Mucosa of rectum (tissue), 2 donors: ENCODE data around the gene CCDC32.
A peak's percentile ranks its signal among the peaks of the same experiment; 100 is the strongest.

Source experiments
- H3K27ac ChIP-seq, 2 donors: one replicate each; pipeline ENCODE4 v1.7.0; 2013; ENCODE audit warnings: inconsistent platforms in 2 of 2, low read depth in 2 of 2, low read length in 2 of 2
- H3K27me3 ChIP-seq, 2 donors: one replicate each; pipeline ENCODE4 v1.7.0; 2013; ENCODE audit warnings: low read length in 2 of 2; ENCODE audit not compliant: control insufficient read depth in 2 of 2, insufficient read depth in 2 of 2
- H3K36me3 ChIP-seq, 2 donors: one replicate each; pipeline ENCODE4 v1.7.0; 2013; ENCODE audit warnings: low read length in 2 of 2; ENCODE audit not compliant: control insufficient read depth in 2 of 2, insufficient read depth in 2 of 2
- H3K4me1 ChIP-seq, 2 donors: one replicate each; pipeline ENCODE4 v1.7.0; 2013; ENCODE audit warnings: low read length in 2 of 2, mild to moderate bottlenecking in 1 of 2; ENCODE audit not compliant: control insufficient read depth in 2 of 2, insufficient read depth in 2 of 2
- H3K4me3 ChIP-seq, 2 donors: one replicate each; pipeline ENCODE4 v1.7.0; 2013; ENCODE audit warnings: low read length in 2 of 2
- H3K9ac ChIP-seq, 2 donors: one replicate each; pipeline ENCODE4 v1.7.0; 2013; ENCODE audit warnings: low read length in 2 of 2, low read depth in 1 of 2, mild to moderate bottlenecking in 1 of 2
- H3K9me3 ChIP-seq, 2 donors: one replicate each; pipeline ENCODE4 v1.7.0; 2013; ENCODE audit warnings: low read length in 2 of 2; ENCODE audit not compliant: control insufficient read depth in 2 of 2
- donor health status: healthy.
- donor health status: Normal muscosa, but diverticular disease.

CCDC32 gene

DNA sequence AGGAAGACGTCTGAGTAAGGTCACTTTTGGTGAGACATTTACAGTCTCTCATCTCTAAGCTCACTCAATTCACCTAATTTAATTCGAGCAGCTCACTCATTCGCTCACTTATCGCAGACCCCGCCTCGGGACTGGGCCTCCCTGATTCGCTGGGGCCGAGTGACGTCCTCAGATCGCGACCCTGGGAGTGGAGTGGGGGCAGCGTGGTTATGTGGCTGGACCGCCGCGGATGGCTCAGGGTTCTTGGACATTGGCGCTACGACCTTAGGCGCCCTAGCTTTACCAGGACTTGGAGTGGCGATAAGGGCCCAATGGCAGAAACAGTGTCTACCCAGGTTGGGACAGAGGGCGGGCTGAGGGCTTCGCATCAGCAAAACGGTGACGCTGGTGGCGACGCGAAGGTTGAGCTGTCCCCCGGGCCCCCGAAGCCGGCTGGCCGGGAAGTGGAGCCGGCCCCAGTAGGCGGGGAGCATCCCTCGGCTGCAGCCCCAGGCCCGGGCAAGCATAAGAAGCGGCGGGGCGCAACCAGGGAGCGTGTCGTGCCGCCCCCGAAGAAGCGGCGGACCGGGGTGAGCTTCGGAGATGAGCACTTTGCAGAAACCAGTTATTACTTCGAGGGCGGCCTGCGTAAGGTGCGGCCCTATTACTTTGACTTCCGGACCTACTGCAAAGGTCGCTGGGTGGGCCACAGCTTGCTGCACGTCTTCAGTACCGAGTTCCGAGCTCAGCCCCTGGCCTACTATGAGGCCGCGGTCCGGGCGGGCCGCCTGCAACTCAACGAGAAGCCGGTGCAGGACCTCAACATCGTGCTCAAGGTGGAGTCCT lies 4.5 kb upstream of the CCDC32 start, which contains the start of gene RPUSD2:
RPUSD2 (plus strand) TSS at position 171 of the 825 bp plus-strand sequence; CDS start at position 210, 39 bp downstream.
- peak within 1 kb of the TSS; percentile 63 to 79 for H3K9ac ChIP-seq
- H3K4me3 ChIP-seq: peak within 1 kb of the TSS; percentile 95 to 98
- H3K27ac ChIP-seq: peak within 1 kb of the TSS; percentile 77 to 86
- peaks cover 10 to 14% of the 10 kb centered on the region in 2 donors for H3K4me1 ChIP-seq
- H3K27me3 ChIP-seq: no peaks in the 10 kb centered on the region
- H3K9me3 ChIP-seq: no peaks in the 10 kb centered on the region
- H3K36me3 ChIP-seq: peaks cover 14 to 15% of the 10 kb centered on the region in 2 donors

DNA sequence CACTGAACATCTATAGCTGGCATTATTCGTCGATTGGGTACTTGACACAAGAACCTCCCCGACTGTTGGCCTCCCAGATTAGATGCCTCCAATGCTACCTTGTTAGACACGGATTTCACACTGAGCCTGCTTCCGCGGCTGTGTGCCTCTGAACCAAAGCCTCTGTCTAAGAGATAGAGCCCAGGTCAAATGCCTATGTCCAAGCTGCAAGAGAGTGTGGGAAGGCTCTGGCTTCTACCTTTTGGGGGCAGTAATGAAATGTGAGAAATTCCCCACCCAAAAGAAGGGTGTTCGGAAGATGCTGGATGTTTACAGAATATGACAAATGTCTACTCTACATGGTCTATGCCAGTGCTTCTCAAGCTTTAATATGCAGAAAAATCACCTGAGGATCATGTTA lies 2.3 kb upstream of the CCDC32 start:
- Histone ChIP-seq H3K4me3 (no peak overlapping the region), H3K27me3 (no peaks in the 10 kb centered on the region), H3K9me3 (no peaks in the 10 kb centered on the region), H3K27ac (no peak overlapping the region), H3K36me3 (peaks cover 7 to 11% of the 10 kb centered on the region in 2 donors), H3K9ac (no peak overlapping the region), H3K4me1 (peaks cover 14 to 18% of the 10 kb centered on the region in 2 donors)

DNA sequence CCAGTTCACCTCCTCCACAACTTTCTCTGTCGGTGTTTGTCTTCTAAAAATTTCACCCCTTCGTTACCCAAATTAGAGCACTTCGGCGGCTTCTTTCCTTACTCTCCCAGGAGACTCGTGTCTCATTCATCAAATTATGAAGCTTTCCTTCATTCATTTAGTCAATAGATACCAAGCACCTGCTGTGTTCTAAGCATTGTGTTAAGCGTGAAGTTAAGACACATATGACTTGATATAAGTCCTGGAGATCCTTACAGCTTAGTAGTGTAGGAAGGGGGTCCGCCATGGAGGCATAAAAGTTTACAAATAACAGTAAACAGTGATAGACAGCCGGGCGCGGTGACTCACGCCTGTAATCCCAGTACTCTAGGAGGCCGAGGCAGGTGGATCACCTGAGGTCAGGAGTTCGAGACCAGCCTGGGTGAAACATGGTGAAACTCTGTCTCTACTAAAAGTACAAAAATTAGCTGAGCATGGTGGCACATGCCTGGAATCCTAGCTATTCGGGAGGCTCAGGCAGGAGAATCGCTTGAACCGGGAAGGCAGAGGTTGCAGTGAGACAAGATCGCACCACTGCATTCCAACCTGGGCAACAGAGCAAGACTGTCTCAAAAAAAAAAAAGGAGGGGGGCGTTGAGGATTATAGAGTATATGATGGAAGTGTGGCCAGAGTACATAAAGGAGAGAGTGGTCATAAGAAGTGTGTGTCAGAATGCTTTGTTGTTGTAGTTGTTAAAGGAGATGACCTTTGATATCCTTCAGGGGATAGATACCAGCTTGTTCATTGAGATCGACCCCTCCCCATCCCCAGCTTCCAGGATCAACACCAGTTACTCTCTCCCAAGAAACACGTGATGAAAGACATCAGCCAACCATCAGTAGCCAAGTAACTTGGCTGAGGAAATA lies 744 bp upstream of the CCDC32 start:
- Histone ChIP-seq H3K27me3 (no peaks in the 10 kb centered on the region), H3K9ac (peak overlapping the region; percentile 97 to 98), H3K4me3 (peak overlapping the region; percentile 98), H3K4me1 (peaks cover 12 to 18% of the 10 kb centered on the region in 2 donors), H3K36me3 (peaks cover 8 to 10% of the 10 kb centered on the region in 2 donors), H3K9me3 (no peaks in the 10 kb centered on the region), H3K27ac (peak overlapping the region; percentile 76 to 96)

DNA sequence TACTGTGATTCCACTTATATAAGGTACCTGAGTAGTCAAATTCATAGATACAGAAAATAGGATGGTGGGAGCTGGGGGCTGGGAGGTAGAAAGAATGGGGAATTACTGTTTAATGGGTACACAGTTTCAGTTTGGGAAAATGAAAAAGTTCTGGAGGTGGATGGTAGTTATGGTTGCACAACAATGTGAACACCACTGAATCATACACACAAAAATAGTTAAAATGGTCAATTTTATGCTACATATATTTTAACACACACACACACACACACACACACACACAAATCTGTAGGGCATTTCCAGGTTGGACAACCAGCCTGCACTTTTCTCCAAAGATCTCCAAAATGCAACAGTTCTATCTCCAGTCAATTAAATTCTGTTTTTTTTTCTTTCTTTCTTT lies 1.4 kb downstream of the CCDC32 start:
- H3K36me3 ChIP-seq: peaks cover 8 to 10% of the 10 kb centered on the region in 2 donors
- no peak overlapping the region for H3K9ac ChIP-seq
- H3K4me1 ChIP-seq: peaks cover 5 to 10% of the 10 kb centered on the region in 2 donors
- H3K9me3 ChIP-seq: no peaks in the 10 kb centered on the region
- H3K4me3 ChIP-seq: no peak overlapping the region
- no peak overlapping the region for H3K27ac ChIP-seq
- H3K27me3 ChIP-seq: no peaks in the 10 kb centered on the region

DNA sequence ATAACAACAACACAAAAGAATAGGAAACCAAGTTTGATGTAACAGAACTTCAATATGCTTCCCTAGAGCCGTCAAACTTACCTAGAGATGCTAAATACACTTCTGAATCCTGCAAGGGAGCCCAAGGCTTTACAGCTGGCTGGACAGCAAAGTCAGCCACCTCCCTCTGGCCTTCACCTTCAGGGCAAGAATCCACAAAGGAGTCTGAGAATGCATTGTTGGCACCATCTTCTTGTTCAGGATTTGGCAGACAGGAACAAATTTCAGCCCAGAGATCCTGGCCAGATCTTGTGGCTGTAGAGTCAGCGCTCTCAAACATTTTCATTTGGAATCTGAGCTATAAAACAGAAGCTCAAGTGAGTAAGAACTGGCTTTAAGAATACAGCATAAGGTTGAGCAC lies 2.2 kb downstream of the CCDC32 start:
- Histone ChIP-seq H3K27me3 (no peaks in the 10 kb centered on the region), H3K4me1 (peaks cover 5 to 10% of the 10 kb centered on the region in 2 donors), H3K9me3 (no peaks in the 10 kb centered on the region), H3K4me3 (no peak overlapping the region), H3K9ac (no peak overlapping the region), H3K27ac (no peak overlapping the region), H3K36me3 (peaks cover 9 to 10% of the 10 kb centered on the region in 2 donors)

DNA sequence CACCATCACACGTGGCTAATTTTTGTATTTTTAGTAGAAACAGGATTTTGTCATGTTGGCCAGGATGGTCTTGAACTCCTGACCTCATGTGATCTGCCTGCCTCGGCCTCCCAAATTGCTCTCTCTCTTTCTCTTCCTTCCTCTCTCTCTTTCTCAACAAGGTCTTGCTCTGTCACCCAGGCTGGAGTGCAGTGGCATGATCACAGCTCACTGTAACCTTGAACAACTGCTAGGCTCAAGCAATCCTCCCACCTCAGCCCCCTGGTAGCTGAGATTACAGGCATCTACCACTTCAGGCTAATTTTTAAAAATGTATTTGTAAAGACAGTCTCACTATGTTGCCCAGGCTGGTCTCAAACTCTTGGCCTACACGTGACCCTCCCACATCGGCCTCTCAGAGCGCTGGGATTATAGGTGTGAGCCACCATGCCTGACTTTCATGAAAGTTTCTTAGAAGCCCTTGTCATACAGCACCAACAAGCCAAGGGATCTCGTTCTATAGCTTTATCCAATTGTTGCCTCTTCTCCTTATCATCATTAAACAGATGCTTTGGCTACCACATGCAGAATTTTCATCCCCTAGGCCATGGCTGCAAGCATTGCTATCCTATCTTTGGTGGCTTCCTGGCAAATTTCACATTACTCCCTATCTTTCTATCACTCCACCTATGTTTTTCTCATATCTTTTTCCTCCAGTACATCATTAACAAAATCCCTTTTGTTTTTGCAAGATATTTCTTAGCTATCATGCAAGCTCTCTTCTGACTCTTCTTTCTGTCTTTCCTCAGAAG lies 5.7 kb downstream of the CCDC32 start:
- H3K36me3 ChIP-seq: peaks cover 22 to 24% of the 10 kb centered on the region in 2 donors
- peaks cover 0 to 7% of the 10 kb centered on the region in 2 donors for H3K4me1 ChIP-seq
- no peak overlapping the region for H3K4me3 ChIP-seq
- H3K9ac ChIP-seq: no peak overlapping the region
- H3K27me3 ChIP-seq: no peaks in the 10 kb centered on the region
- no peak overlapping the region for H3K27ac ChIP-seq
- no peaks in the 10 kb centered on the region for H3K9me3 ChIP-seq

DNA sequence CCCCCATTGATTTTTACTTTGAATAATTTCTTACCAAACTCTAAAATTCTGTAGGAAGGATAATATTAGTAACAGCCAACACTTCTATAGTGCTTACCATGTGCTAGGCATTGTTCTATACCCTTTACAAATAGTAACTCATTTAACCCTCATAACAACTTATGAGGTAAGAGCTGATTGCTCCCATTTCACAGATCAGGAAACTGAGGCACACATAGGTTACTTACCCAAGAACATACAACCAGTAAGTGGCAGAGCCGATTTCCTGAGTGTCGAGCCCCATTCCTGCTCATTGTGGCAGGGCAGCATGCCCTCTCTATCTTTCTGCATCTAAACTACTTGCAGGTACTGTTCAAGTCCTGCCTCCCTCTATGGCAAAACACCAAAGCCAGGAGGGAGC lies 9.0 kb downstream of the CCDC32 start:
- peaks cover 0 to 3% of the 10 kb centered on the region in 2 donors for H3K4me1 ChIP-seq
- no peak overlapping the region for H3K4me3 ChIP-seq
- H3K27ac ChIP-seq: no peak overlapping the region
- no peak overlapping the region for H3K9ac ChIP-seq
- peaks cover 16 to 25% of the 10 kb centered on the region in 2 donors for H3K36me3 ChIP-seq
- H3K9me3 ChIP-seq: no peaks in the 10 kb centered on the region
- H3K27me3 ChIP-seq: no peaks in the 10 kb centered on the region

DNA sequence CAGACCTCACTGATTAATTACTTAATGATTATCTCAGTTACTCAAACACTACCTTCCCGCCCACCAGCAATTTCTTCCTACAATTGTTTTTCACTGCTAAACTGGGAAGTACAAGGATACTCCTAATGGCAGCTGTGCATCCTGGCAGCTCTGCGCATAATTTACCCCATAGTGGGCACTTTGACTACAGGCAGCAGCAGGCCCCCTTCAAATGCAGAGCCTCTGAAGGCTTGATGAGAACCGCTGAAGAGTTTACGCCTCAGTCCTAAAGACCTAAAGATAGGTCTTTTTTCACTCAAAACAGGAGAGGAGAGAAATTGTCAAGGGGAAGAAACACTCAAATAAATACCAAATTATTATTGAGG lies 10.7 kb downstream of the CCDC32 start:
- Histone ChIP-seq H3K9me3 (no peaks in the 10 kb centered on the region), H3K36me3 (peaks cover 23 to 24% of the 10 kb centered on the region in 2 donors), H3K27me3 (no peaks in the 10 kb centered on the region), H3K27ac (no peak overlapping the region), H3K4me3 (no peak overlapping the region), H3K4me1 (peaks cover 2 to 12% of the 10 kb centered on the region in 2 donors), H3K9ac (no peak overlapping the region)

DNA sequence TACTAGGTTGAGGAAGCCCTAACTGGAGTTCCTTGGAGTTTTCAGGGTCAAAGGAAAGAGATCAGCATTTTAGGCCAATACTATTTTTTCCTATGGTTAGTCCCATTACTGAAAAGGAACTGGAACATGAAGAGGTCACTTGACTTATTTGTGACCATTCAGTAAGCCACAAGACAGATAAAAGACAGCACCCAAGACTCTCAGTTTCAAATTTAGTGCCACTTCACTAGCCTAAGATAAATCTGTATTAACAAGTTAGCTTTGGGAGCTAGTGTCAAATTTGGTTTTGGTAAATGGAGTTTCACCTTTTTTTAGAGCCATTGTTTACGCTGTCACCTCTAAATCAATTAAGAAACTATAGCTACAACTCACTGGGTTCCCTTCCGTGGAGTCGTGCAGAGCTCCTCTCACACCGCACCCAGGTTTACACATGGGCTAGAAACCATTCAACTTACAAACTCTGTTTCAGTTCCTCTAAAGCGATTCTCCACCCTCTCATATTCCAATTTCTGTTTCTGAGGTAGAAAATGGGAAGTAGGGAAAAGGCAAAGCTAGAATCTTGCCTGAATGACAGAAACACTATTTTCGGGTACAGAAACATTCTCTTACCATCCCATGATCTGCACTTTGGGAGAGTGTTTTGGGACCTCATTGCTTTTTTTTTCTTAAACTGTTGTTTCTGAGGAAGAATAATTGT lies 14.4 kb downstream of the CCDC32 start:
- Histone ChIP-seq H3K4me3 (no peak overlapping the region), H3K4me1 (peaks cover 5 to 12% of the 10 kb centered on the region in 2 donors), H3K36me3 (peaks cover 14 to 26% of the 10 kb centered on the region in 2 donors), H3K27me3 (no peaks in the 10 kb centered on the region), H3K9me3 (no peaks in the 10 kb centered on the region), H3K9ac (no peak overlapping the region), H3K27ac (peak overlapping the region in 1 of 2 donors; percentile 56)
